Testis (tissue), 3 donors: Measurements from ENCODE around the gene NKD1. TPM values are rescaled to one million over a fixed set of nuclear protein-coding genes. Genes with fewer than 3 reads are reported as not detected.

Source experiments
- DNase-seq: peaks from one replicate; pipeline ENCODE4 v3.0.0-alpha.2; 2019
- H3K27ac ChIP-seq, 2 donors: fragments of 200-600 bp; sonication (generic); one replicate each; pipeline ENCODE4 v1.5.1; 2019
- H3K27me3 ChIP-seq: fragments of 200-600 bp; sonication (generic); one replicate; pipeline ENCODE4 v1.5.1; 2019
- H3K36me3 ChIP-seq: fragments of 200-600 bp; sonication (generic); one replicate; pipeline ENCODE4 v1.5.1; 2017; ENCODE audit warnings: low read depth; ENCODE audit errors: missing control alignments
- H3K4me1 ChIP-seq: fragments of 200-600 bp; sonication (generic); one replicate; pipeline ENCODE4 v1.5.1; 2019
- H3K4me3 ChIP-seq, 2 donors: fragments of 200-600 bp; sonication (generic); one replicate each; pipeline ENCODE4 v1.5.1; 2017 to 2019
- H3K9me3 ChIP-seq: fragments of 200-600 bp; sonication (generic); one replicate; pipeline ENCODE4 v1.5.1; 2017
- POLR2A ChIP-seq: fragments of 450-650 bp; IDR thresholded peaks from one replicate; pipeline ENCODE4 v1.6.1; 2017; ENCODE audit warnings: antibody characterized with exemption, mild to moderate bottlenecking, moderate library complexity
- WGBS, 2 donors: methylation state at CpG; one replicate each; pipeline ENCODE4 v1.1.5; 2018; 5-methylcytosine and 5-hydroxymethylcytosine counted together
- intact Hi-C: fragments of 100-400 bp; cut with DNase I; formaldehyde crosslinking; loops from one replicate; pipeline ENCODE4 v1.15.1; 2023; ENCODE audit warnings: low total_unique reads
- polyA plus RNA-seq: library from polyadenylated mRNA; stranded (reverse); fragments of 350-450 nt; fragmentation: Illumina TruSeq; extraction: RNeasy Lipid Tissue Mini Kit (QIAGEN cat#74804); gene quantifications from one replicate; pipeline ENCODE4 v1.2.3, GENCODE V29; 2014; ENCODE audit warnings: low read depth, low replicate concordance; ENCODE audit not compliant: insufficient read depth
- total RNA-seq, 2 donors: library from RNA; depleted of rRNA; stranded (reverse); fragments of >200 nt; gene quantifications; one replicate each; pipeline ENCODE4 v1.2.3, GENCODE V29; 2016
- TF ChIP-seq, protein P1 (sequence below), 3 experiments: fragments of 450-650 bp in 2 of 3; fragments of 200-600 bp in 1 of 3; sonication (generic) in 1 of 3; IDR thresholded peaks; one replicate each; pipeline ENCODE4 v1.5.1; 2016 to 2019; ENCODE audit warnings: antibody characterized with exemption in 3 of 3, mild to moderate bottlenecking in 2 of 3, moderate library complexity in 1 of 3

The NKD1 gene
- total and polyA plus RNA-seq, 3 donors from 2014 or later = 5.9 to 14.4 (median 8.4) TPM

DNA sequence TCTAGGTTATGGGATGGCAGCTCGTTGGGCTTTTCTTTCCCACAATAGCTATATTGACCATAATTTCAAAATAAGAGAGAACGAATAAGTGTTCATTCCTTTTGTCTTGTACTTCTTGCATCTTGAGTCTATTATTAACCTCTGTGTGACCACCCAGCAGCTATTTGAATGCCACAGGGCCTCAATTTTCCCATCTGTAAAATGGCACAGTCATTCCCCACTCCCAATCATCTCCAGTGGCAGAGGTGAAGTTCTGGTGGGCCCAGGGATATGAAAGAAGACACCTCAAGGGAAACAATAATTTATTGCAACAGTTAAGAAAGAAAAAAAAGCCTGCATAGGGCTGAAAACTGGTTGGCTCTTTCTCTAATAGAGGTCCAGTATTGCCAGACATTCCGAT lies 28.6 kb upstream of the NKD1 start:
- Histone ChIP-seq H3K36me3 (no peaks in the 10 kb centered on the region), H3K9me3 (no peaks in the 10 kb centered on the region), H3K27me3 (no peaks in the 10 kb centered on the region), H3K27ac (no peak overlapping the region), H3K4me3 (no peak overlapping the region), H3K4me1 (no peaks in the 10 kb centered on the region)
- intact Hi-C loops = no loop called here
- TF ChIP-seq, protein P1, sequence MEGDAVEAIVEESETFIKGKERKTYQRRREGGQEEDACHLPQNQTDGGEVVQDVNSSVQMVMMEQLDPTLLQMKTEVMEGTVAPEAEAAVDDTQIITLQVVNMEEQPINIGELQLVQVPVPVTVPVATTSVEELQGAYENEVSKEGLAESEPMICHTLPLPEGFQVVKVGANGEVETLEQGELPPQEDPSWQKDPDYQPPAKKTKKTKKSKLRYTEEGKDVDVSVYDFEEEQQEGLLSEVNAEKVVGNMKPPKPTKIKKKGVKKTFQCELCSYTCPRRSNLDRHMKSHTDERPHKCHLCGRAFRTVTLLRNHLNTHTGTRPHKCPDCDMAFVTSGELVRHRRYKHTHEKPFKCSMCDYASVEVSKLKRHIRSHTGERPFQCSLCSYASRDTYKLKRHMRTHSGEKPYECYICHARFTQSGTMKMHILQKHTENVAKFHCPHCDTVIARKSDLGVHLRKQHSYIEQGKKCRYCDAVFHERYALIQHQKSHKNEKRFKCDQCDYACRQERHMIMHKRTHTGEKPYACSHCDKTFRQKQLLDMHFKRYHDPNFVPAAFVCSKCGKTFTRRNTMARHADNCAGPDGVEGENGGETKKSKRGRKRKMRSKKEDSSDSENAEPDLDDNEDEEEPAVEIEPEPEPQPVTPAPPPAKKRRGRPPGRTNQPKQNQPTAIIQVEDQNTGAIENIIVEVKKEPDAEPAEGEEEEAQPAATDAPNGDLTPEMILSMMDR (IDR thresholded peaks at IDR 0.05) = no peak
- no peak for TF ChIP-seq POLR2A
- WGBS, 2 donors = 86 to 88% methylated on average over 3 of the region's 3 CpGs
- no peak for DNase-seq

DNA sequence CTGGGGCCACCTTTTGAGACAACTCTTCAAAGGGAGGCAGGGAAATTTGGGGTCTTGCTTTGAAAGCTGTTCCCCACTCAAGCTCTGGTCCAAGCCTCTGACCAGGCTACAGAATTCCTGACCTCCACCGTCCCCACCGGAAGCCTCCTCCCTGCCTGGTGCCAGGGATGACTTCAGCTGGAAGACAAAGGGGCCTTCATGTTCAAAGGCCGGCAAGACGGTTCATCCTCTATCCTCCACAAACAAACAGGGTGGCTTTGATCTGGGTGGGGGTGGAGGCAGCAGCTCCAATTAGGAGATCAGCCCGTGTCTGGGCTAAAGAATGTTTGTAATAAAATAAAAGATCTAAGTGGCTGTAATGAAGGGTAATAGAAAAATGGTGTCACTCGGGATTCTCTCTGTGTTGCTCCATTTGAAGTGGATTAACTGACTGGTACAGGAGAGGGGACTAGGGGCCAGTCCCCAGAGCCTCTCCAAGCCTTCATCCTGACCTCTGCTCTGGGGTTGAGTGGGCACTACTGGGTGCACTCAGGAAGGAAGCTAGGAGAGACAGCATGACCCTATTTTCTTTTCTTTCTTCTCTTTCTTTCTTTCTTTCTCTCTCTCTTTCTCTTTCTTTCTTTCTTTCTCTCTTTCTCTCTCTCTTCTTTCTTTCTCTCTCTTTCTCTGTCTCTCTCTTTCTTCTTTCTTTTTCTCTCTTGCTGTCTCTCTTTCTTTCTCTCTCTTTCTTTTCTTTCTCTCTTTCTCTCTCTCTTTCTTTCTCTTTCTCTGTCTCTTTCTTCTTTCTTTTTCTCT lies 27.5 kb upstream of the NKD1 start:
- intact Hi-C loops = no loop called here
- Histone ChIP-seq H3K27ac (no peak overlapping the region), H3K9me3 (no peaks in the 10 kb centered on the region), H3K36me3 (no peaks in the 10 kb centered on the region), H3K4me1 (no peaks in the 10 kb centered on the region), H3K4me3 (no peak overlapping the region), H3K27me3 (no peaks in the 10 kb centered on the region)
- no peak for DNase-seq
- TF ChIP-seq POLR2A = no peak
- TF ChIP-seq, protein P1 (IDR thresholded peaks at IDR 0.05) = no peak
- WGBS, 2 donors = 23 to 41% methylated on average over 6 of the region's 6 CpGs

DNA sequence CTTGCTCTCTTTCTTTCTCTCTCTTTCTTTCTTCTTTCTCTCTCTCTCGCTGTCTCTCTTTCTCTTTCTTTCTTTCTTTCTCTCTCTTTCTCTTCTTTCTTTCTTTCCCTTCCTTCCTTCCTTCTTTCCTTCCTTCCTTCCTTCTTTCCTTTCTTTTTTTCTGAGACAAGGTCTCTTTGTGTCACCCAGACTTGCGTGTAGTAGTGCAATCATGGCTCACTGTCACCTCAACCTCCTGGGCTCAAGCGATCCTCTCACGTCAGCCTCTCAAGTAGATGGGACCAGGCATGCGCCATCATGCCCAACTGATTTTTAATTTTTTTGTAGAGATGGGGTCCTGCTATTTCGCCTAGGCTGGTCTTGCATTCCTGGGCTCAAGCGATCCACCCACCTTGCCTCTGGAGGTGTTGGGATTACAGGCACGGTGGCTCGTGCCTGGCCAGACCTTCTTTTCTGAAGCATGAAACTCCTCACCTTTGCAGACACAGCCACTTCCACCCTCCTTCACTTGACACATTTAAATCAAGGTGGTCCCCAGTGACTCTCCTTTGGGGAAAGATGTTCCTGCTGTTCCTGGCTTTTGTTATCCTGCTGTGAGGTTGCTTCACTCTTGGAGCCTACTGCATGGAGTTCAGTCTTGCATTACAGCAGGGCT lies 26.8 kb upstream of the NKD1 start:
- TF ChIP-seq, protein P1 (IDR thresholded peaks at IDR 0.05) = no peak
- TF ChIP-seq POLR2A = no peak
- 89 to 91% methylated on average over 9 of the region's 9 CpGs for WGBS, 2 donors
- DNase-seq = no peak

DNA sequence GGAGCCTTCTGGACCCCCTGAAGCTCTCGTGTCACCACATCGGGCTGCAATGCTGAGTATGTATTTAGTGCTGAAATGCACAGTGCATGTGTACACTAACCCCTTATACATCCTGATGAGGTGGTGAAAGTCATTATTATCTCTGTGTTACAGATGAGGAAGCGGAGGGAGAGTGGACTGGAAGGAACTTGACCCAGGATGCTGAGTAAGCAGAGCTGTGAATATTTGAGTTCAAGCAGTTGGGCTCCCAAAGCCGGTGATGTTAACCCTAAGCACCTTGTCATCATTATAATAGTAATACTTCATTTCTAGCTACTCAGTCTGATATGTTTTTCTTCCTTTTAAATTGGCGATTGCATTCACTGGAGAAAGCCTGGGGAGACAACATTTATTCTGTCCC lies 25.9 kb upstream of the NKD1 start:
- Histone ChIP-seq H3K4me3 (no peak overlapping the region), H3K36me3 (no peaks in the 10 kb centered on the region), H3K9me3 (no peaks in the 10 kb centered on the region), H3K27me3 (no peaks in the 10 kb centered on the region), H3K27ac (no peak overlapping the region), H3K4me1 (no peaks in the 10 kb centered on the region)
- WGBS, 2 donors = 88 to 92% methylated on average over 5 of the region's 5 CpGs
- intact Hi-C loops = no loop called here
- no peak for DNase-seq
- TF ChIP-seq, protein P1 (IDR thresholded peaks at IDR 0.05) = no peak
- no peak for TF ChIP-seq POLR2A

More for the DNA sequence above, 26.8 kb upstream of the NKD1 start:
- Histone ChIP-seq H3K4me3 (no peak overlapping the region), H3K9me3 (no peaks in the 10 kb centered on the region), H3K27ac (no peak overlapping the region), H3K4me1 (no peaks in the 10 kb centered on the region), H3K27me3 (no peaks in the 10 kb centered on the region), H3K36me3 (no peaks in the 10 kb centered on the region)
- intact Hi-C loops = no loop called here
